GM19099 (cell line): ENCODE data around the gene SORBS1.

Source experiments
- POLR2A ChIP-seq: IDR thresholded peaks from 3 replicates; pipeline ENCODE4 v1.6.1; 2011; ENCODE audit warnings: low read depth; ENCODE audit not compliant: insufficient read length; ENCODE audit errors: extremely low read depth

Gene SORBS1

GRCh38 chr10:95306851-95307250 is 254.3 kb downstream of the SORBS1 start:
- TF ChIP-seq POLR2A, result no peak

- TF ChIP-seq POLR2A, result no peak
These were observed 254.9 kb downstream of the SORBS1 start for GRCh38 chr10:95306318-95306650.

- TF ChIP-seq POLR2A, result no peak
These were observed 255.4 kb downstream of the SORBS1 start for GRCh38 chr10:95305606-95306317.

- no peak for TF ChIP-seq POLR2A
These were observed 256.2 kb downstream of the SORBS1 start for GRCh38 chr10:95304976-95305375.

- no peak for TF ChIP-seq POLR2A
These were observed 256.7 kb downstream of the SORBS1 start for GRCh38 chr10:95304463-95304862.

GRCh38 chr10:95303950-95304349 is 257.2 kb downstream of the SORBS1 start:
- no peak for TF ChIP-seq POLR2A

GRCh38 chr10:95303535-95303934 is 257.6 kb downstream of the SORBS1 start:
- TF ChIP-seq POLR2A, result no peak

- TF ChIP-seq POLR2A, result no peak
These were observed 261.1 kb downstream of the SORBS1 start for GRCh38 chr10:95300022-95300539.

GRCh38 chr10:95297402-95297801 is 263.8 kb downstream of the SORBS1 start:
- TF ChIP-seq POLR2A, result peak; percentile 19

- TF ChIP-seq POLR2A, result no peak
These were observed 264.4 kb downstream of the SORBS1 start for GRCh38 chr10:95296764-95297163.

- peak; percentile 81 for TF ChIP-seq POLR2A
These were observed 266.0 kb downstream of the SORBS1 start for GRCh38 chr10:95295031-95295755.

GRCh38 chr10:95293631-95294030 is 267.5 kb downstream of the SORBS1 start:
- no peak for TF ChIP-seq POLR2A

- TF ChIP-seq POLR2A, result no peak
These were observed 269.7 kb downstream of the SORBS1 start for GRCh38 chr10:95291365-95292039.

GRCh38 chr10:95290461-95291364 is 270.5 kb downstream of the SORBS1 start, which contains the start of gene PDLIM1:
PDLIM1 (minus strand) TSS chr10:95291003; CDS start chr10:95290915, 88 bp downstream.
- peak; percentile 85 for TF ChIP-seq POLR2A
